HG03378 (cell line): Measurements from ENCODE around the gene KIAA0930.

ENCODE experiments used
- ATAC-seq: cut with Tn5 transposase; IDR thresholded peaks from one replicate; pipeline ENCODE4 v1.9.1; 2021; ENCODE audit warnings: mild to moderate bottlenecking, moderate library complexity; ENCODE audit not compliant: unreplicated experiment

KIAA0930 gene

GRCh38 chr22:45154383-45154782 lies 86.3 kb downstream of the KIAA0930 start:
- no peak for ATAC-seq

GRCh38 chr22:45151503-45151902 lies 89.2 kb downstream of the KIAA0930 start:
- ATAC-seq: no peak

DNA sequence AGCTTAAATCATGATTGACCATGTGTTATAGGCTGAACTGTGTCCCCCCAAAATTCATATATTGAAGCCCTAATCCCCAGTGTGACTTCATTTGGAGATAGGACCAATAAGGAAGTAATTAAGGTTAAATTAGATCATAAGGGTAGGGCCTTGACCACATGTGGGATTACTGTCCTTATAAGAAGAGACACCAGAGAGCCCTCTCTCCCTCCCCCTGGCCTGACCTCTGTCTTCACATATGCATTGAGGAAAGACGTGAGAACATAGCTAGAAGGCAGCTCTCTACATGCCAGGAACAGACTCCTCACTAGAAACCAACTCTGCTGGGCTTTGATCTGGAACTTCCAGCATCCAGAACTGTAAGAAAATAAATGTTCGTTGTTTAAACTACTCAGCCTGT lies 90.6 kb downstream of the KIAA0930 start:
- ATAC-seq: no peak

- ATAC-seq: no peak
Measured at GRCh38 chr22:45149671-45150070, 91.0 kb downstream of the KIAA0930 start.

DNA sequence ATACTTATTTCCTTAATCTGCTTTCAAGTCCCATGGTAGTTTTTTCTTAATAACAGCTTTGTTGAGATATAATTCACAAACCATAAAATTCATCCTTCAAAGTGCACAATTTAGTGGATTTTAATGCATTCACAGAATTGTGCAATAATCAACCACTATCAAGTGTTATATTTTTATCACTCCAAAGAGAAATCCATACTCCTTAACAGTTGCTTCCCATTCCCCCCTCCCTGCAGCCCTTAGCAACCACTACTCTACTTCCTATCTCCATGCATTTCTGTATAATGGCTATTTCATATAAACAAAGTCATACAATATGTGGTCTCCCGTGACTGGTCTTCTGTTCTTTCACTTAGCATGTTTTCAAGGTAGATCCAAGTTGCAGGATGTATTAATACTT lies 95.8 kb downstream of the KIAA0930 start:
- ATAC-seq: no peak

DNA sequence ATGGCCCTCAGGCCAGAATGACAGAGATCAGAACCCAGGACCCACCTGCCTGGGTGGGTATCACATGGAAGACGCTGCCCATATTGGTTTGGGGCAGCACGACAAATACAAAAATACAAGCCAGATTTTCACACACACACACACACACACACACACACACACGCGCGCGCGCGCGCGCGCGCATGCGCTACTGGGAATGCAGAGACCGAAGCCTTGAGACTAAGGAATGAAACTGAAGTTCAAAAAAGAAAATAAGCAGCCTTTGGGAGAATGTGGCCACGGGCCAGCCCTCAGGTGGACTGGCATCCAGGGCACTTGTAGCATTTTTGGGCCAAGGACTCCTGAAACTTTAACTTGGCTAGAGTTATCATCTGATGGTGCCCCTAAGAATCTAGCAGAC lies 98.3 kb downstream of the KIAA0930 start:
- no peak for ATAC-seq
